Erythroblast (primary cell): Measurements from ENCODE around the gene CENPL.

Experiments used
- GATA1 ChIP-seq: IDR thresholded peaks from 2 replicates; pipeline ENCODE4 v1.6.1; 2011; ENCODE audit warnings: low read depth, mild to moderate bottlenecking, control low read depth, low read length, moderate library complexity
- POLR2A ChIP-seq: IDR thresholded peaks from 2 replicates; pipeline ENCODE4 v1.6.1; 2011; ENCODE audit warnings: mild to moderate bottlenecking, low read length

DNA sequence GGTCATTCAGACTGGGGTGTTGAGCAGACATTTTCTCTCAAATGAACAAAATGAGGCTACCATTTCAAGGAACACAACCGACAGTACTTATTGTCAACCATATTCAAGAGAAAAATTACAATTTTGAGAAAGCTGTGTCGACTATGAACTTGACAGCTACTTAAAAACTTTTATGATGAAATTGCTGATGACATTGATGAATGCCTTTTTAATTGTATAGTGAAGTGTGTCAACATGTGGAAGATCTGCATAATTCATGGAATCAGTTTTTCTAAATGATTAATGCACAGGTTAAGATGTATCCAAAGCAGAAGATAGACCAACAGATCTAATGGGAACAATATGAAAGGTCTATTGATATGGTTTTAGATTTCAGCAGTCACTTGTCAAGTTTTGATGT, 34.8 kb downstream of the CENPL start:
- TF ChIP-seq POLR2A (no peak), GATA1 (no peak)
